GM21447 (cell line): ENCODE results near the gene NREP.
A peak's percentile ranks its signal among the peaks of the same experiment; 100 is the strongest.
"Not testable (repeated sequence)": the region's sequence is repeated elsewhere in the genome, so short reads cannot be mapped to it uniquely, and the experiment has no call there.

Source experiments
- ATAC-seq: cut with Tn5 transposase; IDR thresholded peaks from one replicate; pipeline ENCODE4 v1.9.1; 2021; ENCODE audit not compliant: unreplicated experiment

Gene NREP

GRCh38 chr5:111741278-111741677 lies 15.7 kb downstream of the NREP start:
- peak; percentile 70 for ATAC-seq

- ATAC-seq, result no peak
Measured at GRCh38 chr5:111739416-111739815, 17.6 kb downstream of the NREP start.

GRCh38 chr5:111738118-111738517 lies 18.9 kb downstream of the NREP start:
- ATAC-seq, result no peak

- no peak for ATAC-seq
Measured at GRCh38 chr5:111737716-111738115, 19.3 kb downstream of the NREP start.

GRCh38 chr5:111735583-111736270 lies 21.3 kb downstream of the NREP start:
- no peak for ATAC-seq

GRCh38 chr5:111734597-111734996 lies 22.4 kb downstream of the NREP start:
- ATAC-seq, result no peak

- ATAC-seq, result no peak
Measured at GRCh38 chr5:111734013-111734412, 23.0 kb downstream of the NREP start.

- no peak for ATAC-seq
Measured at GRCh38 chr5:111733571-111733970, 23.4 kb downstream of the NREP start.

GRCh38 chr5:111731638-111732037 lies 25.4 kb downstream of the NREP start:
- ATAC-seq, result no peak

GRCh38 chr5:111730659-111731382 lies 26.2 kb downstream of the NREP start:
- no peak for ATAC-seq

- no peak for ATAC-seq
Measured at GRCh38 chr5:111728941-111729340, 28.1 kb downstream of the NREP start.

GRCh38 chr5:111726986-111727385 lies 30.0 kb downstream of the NREP start:
- ATAC-seq, result no peak

GRCh38 chr5:111722140-111722539 lies 34.9 kb downstream of the NREP start:
- ATAC-seq, result no peak

- ATAC-seq, result no peak
Measured at GRCh38 chr5:111720333-111720890, 36.6 kb downstream of the NREP start.

GRCh38 chr5:111719773-111720172 lies 37.2 kb downstream of the NREP start:
- no peak for ATAC-seq

GRCh38 chr5:111716789-111717188 lies 40.2 kb downstream of the NREP start:
- not testable (repeated sequence) for ATAC-seq

GRCh38 chr5:111707630-111708164 lies 49.3 kb downstream of the NREP start:
- no peak for ATAC-seq

GRCh38 chr5:111706345-111706744 lies 50.6 kb downstream of the NREP start:
- no peak for ATAC-seq

GRCh38 chr5:111704452-111705085 lies 52.4 kb downstream of the NREP start:
- no peak for ATAC-seq

GRCh38 chr5:111703662-111704061 lies 53.3 kb downstream of the NREP start:
- ATAC-seq, result peak; percentile 98

- no peak for ATAC-seq
Measured at GRCh38 chr5:111699976-111700375, 57.0 kb downstream of the NREP start.

- ATAC-seq, result no peak
Measured at GRCh38 chr5:111699324-111699723, 57.7 kb downstream of the NREP start.
